CD1c-positive myeloid dendritic cell (primary cell): ENCODE results near the gene SHROOM3.
"Not testable (repeated sequence)": the region's sequence is repeated elsewhere in the genome, so short reads cannot be mapped to it uniquely, and the experiment has no call there.

ENCODE experiments used
- DNase-seq: peaks from one replicate; pipeline ENCODE4 v3.0.0-alpha.2; 2016; ENCODE audit errors: extremely low spot score

SHROOM3 gene

GRCh38 chr4:76696109-76696508 is 261.1 kb downstream of the SHROOM3 start:
- DNase-seq, result no peak

- DNase-seq, result no peak
Measured at GRCh38 chr4:76697129-76697803, 262.2 kb downstream of the SHROOM3 start.

- no peak for DNase-seq
Measured at GRCh38 chr4:76698141-76698540, 263.1 kb downstream of the SHROOM3 start.

- DNase-seq, result no peak
Measured at GRCh38 chr4:76699751-76700310, 264.8 kb downstream of the SHROOM3 start.

GRCh38 chr4:76702440-76703122 is 267.6 kb downstream of the SHROOM3 start:
- no peak for DNase-seq

- no peak for DNase-seq
Measured at GRCh38 chr4:76703123-76703490, 268.1 kb downstream of the SHROOM3 start.

GRCh38 chr4:76703676-76704075 is 268.6 kb downstream of the SHROOM3 start:
- DNase-seq, result no peak

GRCh38 chr4:76704133-76704881 is 269.3 kb downstream of the SHROOM3 start:
- DNase-seq, result peak; percentile 88

GRCh38 chr4:76705472-76705871 is 270.4 kb downstream of the SHROOM3 start:
- DNase-seq, result peak; percentile 44

GRCh38 chr4:76706581-76706980 is 271.6 kb downstream of the SHROOM3 start:
- no peak for DNase-seq

GRCh38 chr4:76708971-76709771 is 274.1 kb downstream of the SHROOM3 start:
- no peak for DNase-seq

GRCh38 chr4:76709772-76710090 is 274.7 kb downstream of the SHROOM3 start:
- DNase-seq, result peak; percentile 55

- DNase-seq, result no peak
Measured at GRCh38 chr4:76712564-76712963, 277.5 kb downstream of the SHROOM3 start.

- no peak for DNase-seq
Measured at GRCh38 chr4:76714226-76714625, 279.2 kb downstream of the SHROOM3 start.

GRCh38 chr4:76716020-76716419 is 281.0 kb downstream of the SHROOM3 start:
- no peak for DNase-seq

- peak; percentile 50 for DNase-seq
Measured at GRCh38 chr4:76716658-76717057, 281.6 kb downstream of the SHROOM3 start.

GRCh38 chr4:76717431-76717830 is 282.4 kb downstream of the SHROOM3 start:
- no peak for DNase-seq

GRCh38 chr4:76718021-76718420 is 283.0 kb downstream of the SHROOM3 start:
- no peak for DNase-seq

GRCh38 chr4:76718831-76719230 is 283.8 kb downstream of the SHROOM3 start:
- no peak for DNase-seq

- DNase-seq, result no peak
Measured at GRCh38 chr4:76720121-76720520, 285.1 kb downstream of the SHROOM3 start.

GRCh38 chr4:76722146-76722545 is 287.1 kb downstream of the SHROOM3 start:
- DNase-seq, result not testable (repeated sequence)

- no peak for DNase-seq
Measured at GRCh38 chr4:76722838-76723237, 287.8 kb downstream of the SHROOM3 start.
